Nephron (organoid): Measurements from ENCODE around the gene COQ3.
A peak's percentile ranks its signal among the peaks of the same experiment; 100 is the strongest.

Experiments used
- H3K27ac Mint-ChIP-seq, 3 experiments: 2 replicates each; pipeline ENCODE4 v1.8.0; 2020; ENCODE audit warnings: mixed read lengths in 3 of 3, mild to moderate bottlenecking in 2 of 3, moderate library complexity in 1 of 3
- H3K27me3 Mint-ChIP-seq: 2 replicates; pipeline ENCODE4 v1.8.0; 2021; ENCODE audit warnings: low read depth, mild to moderate bottlenecking, moderate library complexity, mixed read lengths
- H3K36me3 Mint-ChIP-seq: 2 replicates; pipeline ENCODE4 v1.8.0; 2020; ENCODE audit warnings: low read depth, mixed read lengths
- H3K4me1 Mint-ChIP-seq: 2 replicates; pipeline ENCODE4 v1.8.0; 2020; ENCODE audit warnings: mixed read lengths
- H3K4me3 Mint-ChIP-seq, 3 experiments: 2 replicates each; pipeline ENCODE4 v1.8.0; 2020; ENCODE audit warnings: mild to moderate bottlenecking in 3 of 3, mixed read lengths in 3 of 3, moderate library complexity in 2 of 3
- H3K9me3 Mint-ChIP-seq: 2 replicates; pipeline ENCODE4 v1.8.0; 2020; ENCODE audit warnings: mixed read lengths
- CTCF ChIP-seq, 3 experiments: fragments of 200-600 bp; sonication (generic); IDR thresholded peaks; one replicate each; pipeline ENCODE4 v1.5.0; 2021; ENCODE audit warnings: antibody characterized with exemption in 3 of 3; ENCODE audit not compliant: unreplicated experiment in 3 of 3

The COQ3 gene

GRCh38 chr6:99407076-99407475 is 13.1 kb upstream of the COQ3 start:
- Mint-ChIP-seq H3K27me3 (no peaks in the 10 kb centered on the region), H3K9me3 (no peaks in the 10 kb centered on the region), H3K27ac (no peak overlapping the region), H3K36me3 (peaks cover 72% of the 10 kb centered on the region), H3K4me3 (no peak overlapping the region), H3K4me1 (no peaks in the 10 kb centered on the region)
- TF ChIP-seq CTCF (IDR thresholded peaks at IDR 0.05; ENCODE audit: unreplicated experiment in 3 of 3), result no peak

- no peaks in the 10 kb centered on the region for H3K27me3 Mint-ChIP-seq
- no peak overlapping the region for H3K27ac Mint-ChIP-seq
- H3K4me3 Mint-ChIP-seq, result no peak overlapping the region
- no peaks in the 10 kb centered on the region for H3K4me1 Mint-ChIP-seq
- TF ChIP-seq CTCF (IDR thresholded peaks at IDR 0.05; ENCODE audit: unreplicated experiment in 3 of 3), result no peak
- H3K9me3 Mint-ChIP-seq, result no peaks in the 10 kb centered on the region
- peaks cover 60% of the 10 kb centered on the region for H3K36me3 Mint-ChIP-seq
Observed at GRCh38 chr6:99402448-99402847, 8.5 kb upstream of the COQ3 start.

- Mint-ChIP-seq H3K36me3 (peaks cover 21% of the 10 kb centered on the region), H3K9me3 (no peaks in the 10 kb centered on the region), H3K4me1 (peaks cover 7% of the 10 kb centered on the region), H3K27ac (no peak overlapping the region), H3K27me3 (no peaks in the 10 kb centered on the region), H3K4me3 (no peak overlapping the region)
- TF ChIP-seq CTCF (IDR thresholded peaks at IDR 0.05; ENCODE audit: unreplicated experiment in 3 of 3), result no peak
Observed at GRCh38 chr6:99397287-99397686, 3.3 kb upstream of the COQ3 start.

GRCh38 chr6:99393366-99393697 is 663 bp downstream of the COQ3 start:
- peaks cover 7% of the 10 kb centered on the region for H3K4me1 Mint-ChIP-seq
- peaks cover 3% of the 10 kb centered on the region for H3K36me3 Mint-ChIP-seq
- peak overlapping the region; percentile 97 to 99 (median 98) for H3K4me3 Mint-ChIP-seq
- no peak for TF ChIP-seq CTCF (IDR thresholded peaks at IDR 0.05; ENCODE audit: unreplicated experiment in 3 of 3)
- H3K27ac Mint-ChIP-seq, result peak overlapping the region; percentile 99 to 100 (median 99)
- H3K27me3 Mint-ChIP-seq, result no peaks in the 10 kb centered on the region
- H3K9me3 Mint-ChIP-seq, result no peaks in the 10 kb centered on the region

- H3K4me3 Mint-ChIP-seq, result no peak overlapping the region
- H3K4me1 Mint-ChIP-seq, result peaks cover 7% of the 10 kb centered on the region
- H3K27ac Mint-ChIP-seq, result no peak overlapping the region
- H3K9me3 Mint-ChIP-seq, result no peaks in the 10 kb centered on the region
- no peaks in the 10 kb centered on the region for H3K27me3 Mint-ChIP-seq
- peaks cover 3% of the 10 kb centered on the region for H3K36me3 Mint-ChIP-seq
- TF ChIP-seq CTCF (IDR thresholded peaks at IDR 0.05; ENCODE audit: unreplicated experiment in 3 of 3), result no peak
Observed at GRCh38 chr6:99390896-99391295, 3.1 kb downstream of the COQ3 start.

- H3K4me3 Mint-ChIP-seq, result no peak overlapping the region
- no peaks in the 10 kb centered on the region for H3K9me3 Mint-ChIP-seq
- no peaks in the 10 kb centered on the region for H3K4me1 Mint-ChIP-seq
- H3K36me3 Mint-ChIP-seq, result peaks cover 3% of the 10 kb centered on the region
- H3K27me3 Mint-ChIP-seq, result no peaks in the 10 kb centered on the region
- no peak overlapping the region for H3K27ac Mint-ChIP-seq
- TF ChIP-seq CTCF (IDR thresholded peaks at IDR 0.05; ENCODE audit: unreplicated experiment in 3 of 3), result no peak
Observed at GRCh38 chr6:99384507-99384906, 9.5 kb downstream of the COQ3 start.
